ENCODE results near the gene ENTPD6. TPM values are rescaled to one million over a fixed set of nuclear protein-coding genes. Genes with fewer than 3 reads are reported as not detected.

The ENTPD6 gene
- polyA plus RNA-seq, 1 donor from 2014 or later: 143 TPM

DNA sequence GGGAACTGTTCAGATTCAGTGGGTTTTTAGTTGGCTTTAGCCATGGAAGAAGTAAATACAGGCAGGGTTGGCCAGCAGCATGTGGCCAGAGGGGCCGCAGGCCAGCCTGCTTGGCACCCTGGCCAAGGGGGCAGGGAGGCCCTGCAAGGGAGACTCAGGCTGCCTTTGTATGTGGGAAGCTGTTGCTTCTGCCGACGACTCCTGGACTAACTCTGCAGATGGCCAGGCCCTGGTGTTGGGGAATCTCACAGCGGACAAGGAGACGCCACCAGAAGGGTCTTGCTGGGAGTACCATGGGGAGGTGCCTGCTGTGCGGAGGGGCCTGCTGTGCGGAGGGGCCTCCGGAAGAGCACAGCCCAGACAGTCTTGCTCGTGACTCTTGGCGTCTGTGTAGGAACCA lies 77.5 kb downstream of the ENTPD6 start:
- Histone ChIP-seq H3K9me2 (ENCODE audit: insufficient read depth, low read length) (no peaks in the 10 kb centered on the region), H2AFZ (ENCODE audit: low read depth, low read length) (no peak overlapping the region), H3K9me3 (ENCODE audit: low read length) (no peaks in the 10 kb centered on the region), H3K4me3 (ENCODE audit: low read length) (no peak overlapping the region), H3K79me2 (replicated peaks; ENCODE audit: insufficient read depth, low read length) (no peaks in the 10 kb centered on the region), H3K4me2 (ENCODE audit: low read length) (no peak overlapping the region), H3K27ac (ENCODE audit: low read length) (no peak overlapping the region), H3K36me3 (ENCODE audit: insufficient read depth, low read length) (peaks cover 7% of the 10 kb centered on the region), H3F3A (ENCODE audit: insufficient read depth, low read length, poor library complexity, severe bottlenecking) (no peaks in the 10 kb centered on the region), H3K27me3 (ENCODE audit: insufficient read depth, low read depth, low read length) (no peaks in the 10 kb centered on the region), H4K20me1 (ENCODE audit: insufficient read depth) (no peaks in the 10 kb centered on the region), H3K9ac (ENCODE audit: low read length) (no peak overlapping the region)
- no peak for TF ChIP-seq MXI1 (conservative IDR thresholded peaks at IDR 0.05; ENCODE audit: poor library complexity, severe bottlenecking)
- no peak for TF ChIP-seq EP300 (conservative IDR thresholded peaks at IDR 0.05; ENCODE audit: poor library complexity, severe bottlenecking)

DNA sequence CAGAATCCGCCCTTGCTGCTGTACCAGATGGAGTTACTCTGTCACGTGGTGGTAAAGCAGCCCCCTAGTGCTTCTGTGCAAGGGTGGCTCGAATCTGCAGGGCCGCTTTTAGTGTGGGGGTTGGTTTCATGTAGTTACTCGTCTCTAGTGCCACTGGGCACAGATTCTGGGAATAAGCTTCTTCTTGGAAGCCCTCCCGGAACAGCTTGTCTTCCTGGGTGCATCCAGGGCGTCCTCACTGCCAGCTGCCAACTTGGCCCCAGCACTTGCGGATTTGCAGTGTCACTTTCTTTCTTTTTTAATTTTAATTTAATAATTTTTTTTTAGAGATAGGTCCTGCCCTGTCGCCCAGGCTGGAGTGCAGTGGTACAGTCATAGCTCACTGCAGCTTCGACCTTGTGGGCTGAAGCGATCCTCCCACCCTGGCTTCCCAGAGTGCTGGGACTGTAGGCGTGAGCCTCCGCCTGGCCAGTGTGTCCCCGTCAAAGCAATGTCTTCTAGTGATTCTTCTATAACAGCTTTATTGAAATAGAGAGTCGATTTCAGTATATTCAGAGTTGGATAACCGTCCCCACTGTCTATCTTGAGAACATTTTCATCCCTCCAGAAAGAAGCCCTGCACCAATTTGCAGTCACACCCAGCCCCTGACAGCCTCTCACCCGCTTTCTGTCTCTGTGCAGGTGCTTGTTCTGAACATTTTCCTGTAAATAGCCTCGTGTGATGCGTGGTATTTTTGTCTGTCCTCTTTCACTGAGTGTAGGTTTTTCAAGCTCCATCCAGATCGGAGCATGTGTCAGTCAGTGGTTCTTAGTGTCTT lies 78.2 kb downstream of the ENTPD6 start:
- H4K20me1 ChIP-seq (ENCODE audit: insufficient read depth): no peaks in the 10 kb centered on the region
- H3K9ac ChIP-seq (ENCODE audit: low read length): no peak overlapping the region
- H3K4me3 ChIP-seq (ENCODE audit: low read length): no peak overlapping the region
- H3K4me2 ChIP-seq (ENCODE audit: low read length): no peak overlapping the region
- no peaks in the 10 kb centered on the region for H3K27me3 ChIP-seq (ENCODE audit: insufficient read depth, low read depth, low read length)
- H3F3A ChIP-seq (ENCODE audit: insufficient read depth, low read length, poor library complexity, severe bottlenecking): no peaks in the 10 kb centered on the region
- no peak overlapping the region for H2AFZ ChIP-seq (ENCODE audit: low read depth, low read length)
- peaks cover 7% of the 10 kb centered on the region for H3K36me3 ChIP-seq (ENCODE audit: insufficient read depth, low read length)
- no peaks in the 10 kb centered on the region for H3K79me2 ChIP-seq (replicated peaks; ENCODE audit: insufficient read depth, low read length)
- H3K27ac ChIP-seq (ENCODE audit: low read length): no peak overlapping the region
- H3K9me3 ChIP-seq (ENCODE audit: low read length): no peaks in the 10 kb centered on the region
- no peaks in the 10 kb centered on the region for H3K9me2 ChIP-seq (ENCODE audit: insufficient read depth, low read length)
- TF ChIP-seq SMC3 (conservative IDR thresholded peaks at IDR 0.05; ENCODE audit: poor library complexity) (no peak), EP300 (conservative IDR thresholded peaks at IDR 0.05; ENCODE audit: poor library complexity, severe bottlenecking) (no peak), MXI1 (conservative IDR thresholded peaks at IDR 0.05; ENCODE audit: poor library complexity, severe bottlenecking) (no peak), TAF1 (IDR thresholded peaks at IDR 0.05; ENCODE audit: low read depth) (no peak), EZH2 (IDR thresholded peaks at IDR 0.05; ENCODE audit: borderline replicate concordance, insufficient read depth, low read length, poor library complexity, severe bottlenecking) (no peak), RAD21 (conservative IDR thresholded peaks at IDR 0.05) (no peak), POLR2AphosphoS5 (IDR thresholded peaks at IDR 0.05) (no peak)
- TF ChIP-seq, protein P1, sequence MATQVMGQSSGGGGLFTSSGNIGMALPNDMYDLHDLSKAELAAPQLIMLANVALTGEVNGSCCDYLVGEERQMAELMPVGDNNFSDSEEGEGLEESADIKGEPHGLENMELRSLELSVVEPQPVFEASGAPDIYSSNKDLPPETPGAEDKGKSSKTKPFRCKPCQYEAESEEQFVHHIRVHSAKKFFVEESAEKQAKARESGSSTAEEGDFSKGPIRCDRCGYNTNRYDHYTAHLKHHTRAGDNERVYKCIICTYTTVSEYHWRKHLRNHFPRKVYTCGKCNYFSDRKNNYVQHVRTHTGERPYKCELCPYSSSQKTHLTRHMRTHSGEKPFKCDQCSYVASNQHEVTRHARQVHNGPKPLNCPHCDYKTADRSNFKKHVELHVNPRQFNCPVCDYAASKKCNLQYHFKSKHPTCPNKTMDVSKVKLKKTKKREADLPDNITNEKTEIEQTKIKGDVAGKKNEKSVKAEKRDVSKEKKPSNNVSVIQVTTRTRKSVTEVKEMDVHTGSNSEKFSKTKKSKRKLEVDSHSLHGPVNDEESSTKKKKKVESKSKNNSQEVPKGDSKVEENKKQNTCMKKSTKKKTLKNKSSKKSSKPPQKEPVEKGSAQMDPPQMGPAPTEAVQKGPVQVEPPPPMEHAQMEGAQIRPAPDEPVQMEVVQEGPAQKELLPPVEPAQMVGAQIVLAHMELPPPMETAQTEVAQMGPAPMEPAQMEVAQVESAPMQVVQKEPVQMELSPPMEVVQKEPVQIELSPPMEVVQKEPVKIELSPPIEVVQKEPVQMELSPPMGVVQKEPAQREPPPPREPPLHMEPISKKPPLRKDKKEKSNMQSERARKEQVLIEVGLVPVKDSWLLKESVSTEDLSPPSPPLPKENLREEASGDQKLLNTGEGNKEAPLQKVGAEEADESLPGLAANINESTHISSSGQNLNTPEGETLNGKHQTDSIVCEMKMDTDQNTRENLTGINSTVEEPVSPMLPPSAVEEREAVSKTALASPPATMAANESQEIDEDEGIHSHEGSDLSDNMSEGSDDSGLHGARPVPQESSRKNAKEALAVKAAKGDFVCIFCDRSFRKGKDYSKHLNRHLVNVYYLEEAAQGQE (IDR thresholded peaks at IDR 0.05; ENCODE audit: borderline replicate concordance): no peak
- TF ChIP-seq, protein P2, sequence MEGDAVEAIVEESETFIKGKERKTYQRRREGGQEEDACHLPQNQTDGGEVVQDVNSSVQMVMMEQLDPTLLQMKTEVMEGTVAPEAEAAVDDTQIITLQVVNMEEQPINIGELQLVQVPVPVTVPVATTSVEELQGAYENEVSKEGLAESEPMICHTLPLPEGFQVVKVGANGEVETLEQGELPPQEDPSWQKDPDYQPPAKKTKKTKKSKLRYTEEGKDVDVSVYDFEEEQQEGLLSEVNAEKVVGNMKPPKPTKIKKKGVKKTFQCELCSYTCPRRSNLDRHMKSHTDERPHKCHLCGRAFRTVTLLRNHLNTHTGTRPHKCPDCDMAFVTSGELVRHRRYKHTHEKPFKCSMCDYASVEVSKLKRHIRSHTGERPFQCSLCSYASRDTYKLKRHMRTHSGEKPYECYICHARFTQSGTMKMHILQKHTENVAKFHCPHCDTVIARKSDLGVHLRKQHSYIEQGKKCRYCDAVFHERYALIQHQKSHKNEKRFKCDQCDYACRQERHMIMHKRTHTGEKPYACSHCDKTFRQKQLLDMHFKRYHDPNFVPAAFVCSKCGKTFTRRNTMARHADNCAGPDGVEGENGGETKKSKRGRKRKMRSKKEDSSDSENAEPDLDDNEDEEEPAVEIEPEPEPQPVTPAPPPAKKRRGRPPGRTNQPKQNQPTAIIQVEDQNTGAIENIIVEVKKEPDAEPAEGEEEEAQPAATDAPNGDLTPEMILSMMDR (IDR thresholded peaks at IDR 0.05; ENCODE audit: poor library complexity, severe bottlenecking): no peak
